ENCODE data around the gene CADM1.

DNA sequence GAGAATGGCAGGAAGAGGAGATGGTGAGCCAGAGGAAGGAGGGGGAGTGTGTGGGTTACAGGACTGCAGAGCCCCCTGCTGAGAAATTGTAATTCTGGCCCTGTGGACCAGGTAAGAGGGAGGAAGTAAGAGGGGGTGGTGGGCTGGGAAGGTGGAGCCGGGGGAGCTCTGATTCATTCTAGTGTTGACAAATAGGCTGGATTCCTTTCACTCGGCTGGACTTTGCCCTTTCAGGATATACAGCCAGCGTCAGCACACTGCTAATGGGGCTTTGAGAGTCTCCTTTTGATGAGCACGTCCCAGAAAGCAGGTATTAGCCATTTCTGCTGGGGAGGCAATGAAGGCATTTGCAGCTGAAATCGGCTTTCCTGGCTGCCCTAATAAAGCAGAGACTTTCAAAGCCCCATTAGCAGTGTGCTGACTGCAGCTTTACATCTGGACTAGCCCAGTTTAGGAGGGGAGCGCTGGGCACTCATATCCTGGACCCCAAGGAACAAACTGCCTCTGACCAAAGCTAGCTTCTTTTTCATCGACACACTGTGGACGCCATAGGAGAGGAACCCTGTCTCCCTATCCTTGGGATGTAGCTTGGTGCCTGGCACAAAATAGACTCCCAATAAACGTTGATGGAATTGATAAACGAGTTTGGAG, 44.8 kb upstream of the CADM1 start:
- TF ChIP-seq EZH2 (optimal IDR thresholded peaks at IDR 0.05; ENCODE audit: low read depth, low read length) (no peak), EZH2phosphoT487 (IDR thresholded peaks at IDR 0.05; ENCODE audit: low read length) (no peak)
- TF ChIP-seq, protein P1, sequence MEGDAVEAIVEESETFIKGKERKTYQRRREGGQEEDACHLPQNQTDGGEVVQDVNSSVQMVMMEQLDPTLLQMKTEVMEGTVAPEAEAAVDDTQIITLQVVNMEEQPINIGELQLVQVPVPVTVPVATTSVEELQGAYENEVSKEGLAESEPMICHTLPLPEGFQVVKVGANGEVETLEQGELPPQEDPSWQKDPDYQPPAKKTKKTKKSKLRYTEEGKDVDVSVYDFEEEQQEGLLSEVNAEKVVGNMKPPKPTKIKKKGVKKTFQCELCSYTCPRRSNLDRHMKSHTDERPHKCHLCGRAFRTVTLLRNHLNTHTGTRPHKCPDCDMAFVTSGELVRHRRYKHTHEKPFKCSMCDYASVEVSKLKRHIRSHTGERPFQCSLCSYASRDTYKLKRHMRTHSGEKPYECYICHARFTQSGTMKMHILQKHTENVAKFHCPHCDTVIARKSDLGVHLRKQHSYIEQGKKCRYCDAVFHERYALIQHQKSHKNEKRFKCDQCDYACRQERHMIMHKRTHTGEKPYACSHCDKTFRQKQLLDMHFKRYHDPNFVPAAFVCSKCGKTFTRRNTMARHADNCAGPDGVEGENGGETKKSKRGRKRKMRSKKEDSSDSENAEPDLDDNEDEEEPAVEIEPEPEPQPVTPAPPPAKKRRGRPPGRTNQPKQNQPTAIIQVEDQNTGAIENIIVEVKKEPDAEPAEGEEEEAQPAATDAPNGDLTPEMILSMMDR (IDR thresholded peaks at IDR 0.05; ENCODE audit: low read length), result no peak
